Kidney (tissue), 14 donors: Measurements from ENCODE around the gene MRPS24. TPM values are rescaled to one million over a fixed set of nuclear protein-coding genes. Genes with fewer than 3 reads are reported as not detected.

Source experiments
- DNase-seq, 5 donors: peaks; one replicate each; pipeline ENCODE4 v3.0.0-alpha.2; 2013 to 2020
- FAIRE-seq: peaks from 2 replicates; lab custom pipeline; 2012; peaks lifted over from hg19 to GRCh38; lab: Jason Lieb, UNC
- H3K27ac ChIP-seq, 2 donors: one replicate each; pipeline ENCODE4 v1.7.0; 2013; ENCODE audit warnings: low read depth in 2 of 2, low read length in 2 of 2, inconsistent platforms in 1 of 2
- H3K27me3 ChIP-seq: one replicate; pipeline ENCODE4 v1.7.1; 2013; ENCODE audit warnings: low read length, inconsistent platforms; ENCODE audit not compliant: control insufficient read depth, insufficient read depth
- H3K36me3 ChIP-seq, 3 donors: one replicate each; pipeline versions ENCODE4 v1.7.0 to v1.7.1; 2013; ENCODE audit warnings: low read length in 3 of 3, control low read depth in 1 of 3, inconsistent platforms in 1 of 3; ENCODE audit not compliant: insufficient read depth in 3 of 3, control insufficient read depth in 2 of 3
- H3K4me1 ChIP-seq, 3 donors: one replicate each; pipeline versions ENCODE4 v1.7.0 to v1.7.1; 2013; ENCODE audit warnings: low read length in 3 of 3, inconsistent platforms in 1 of 3, low read depth in 1 of 3; ENCODE audit not compliant: control insufficient read depth in 2 of 3, insufficient read depth in 2 of 3
- H3K4me3 ChIP-seq, 3 donors: one replicate each; pipeline versions ENCODE4 v1.7.0 to v1.8.1; 2013; ENCODE audit warnings: low read length in 3 of 3, control low read depth in 1 of 3, inconsistent platforms in 1 of 3
- H3K9ac ChIP-seq, 3 donors: one replicate each; pipeline versions ENCODE4 v1.7.0 to v1.7.1; 2013; ENCODE audit warnings: low read length in 3 of 3, control low read depth in 1 of 3, inconsistent platforms in 1 of 3
- H3K9me3 ChIP-seq, 3 donors: one replicate each; pipeline versions ENCODE4 v1.7.0 to v1.7.1; 2013; ENCODE audit warnings: low read length in 3 of 3, control low read depth in 1 of 3, inconsistent platforms in 1 of 3; ENCODE audit not compliant: control insufficient read depth in 2 of 3, insufficient read depth in 1 of 3
- CTCF ChIP-seq: IDR thresholded peaks from 3 replicates; pipeline ENCODE4 v1.5.1; 2012; ENCODE audit warnings: mild to moderate bottlenecking, moderate library complexity, borderline replicate concordance; ENCODE audit not compliant: insufficient read depth; ENCODE audit errors: extremely low read depth
- intact Hi-C: fragments of 100-400 bp; cut with DNase I; formaldehyde crosslinking; loops from one replicate; pipeline ENCODE4 v1.11.1; 2022
- polyA plus RNA-seq: library from polyadenylated mRNA; stranded (reverse); fragments of 350-450 nt; fragmentation: Illumina TruSeq; extraction: RNeasy Lipid Tissue Mini Kit (QIAGEN cat#74804); gene quantifications from one replicate; pipeline ENCODE4 v1.2.3, GENCODE V29; 2014; ENCODE audit warnings: low read depth, low replicate concordance; ENCODE audit not compliant: insufficient read depth
- total RNA-seq: library from RNA; stranded (reverse); fragmentation: NEBNext Ultra II Directional; extraction: Animal tissue kit (Norgen Biotek cat#: 25700); gene quantifications from one replicate; pipeline ENCODE4 v1.2.1, GENCODE V29; 2021
- donor health status: control.
- donor health status: control.
- donor health status: control.
- donor health status: control.
- donor health status: control.
- donor health status: DM: yes; HTN: yes; CAD: no.
- donor health status: Normal renal cell carcinoma (clear cell type).

MRPS24 gene
- total and polyA plus RNA-seq, 2 donors from 2014 or later = 71.2 to 276 TPM

- Histone ChIP-seq H3K36me3 (peaks cover 0 to 9% (median 8%) of the 10 kb centered on the region in 3 donors), H3K27ac (no peak overlapping the region), H3K4me3 (no peak overlapping the region), H3K4me1 (peaks cover 0 to 2% (median 0%) of the 10 kb centered on the region in 3 donors), H3K27me3 (no peaks in the 10 kb centered on the region), H3K9me3 (no peaks in the 10 kb centered on the region), H3K9ac (no peak overlapping the region)
- intact Hi-C loops = no loop called here
- DNase-seq (no peak), FAIRE-seq (no peak)
- no peak for TF ChIP-seq CTCF
These were observed 20.0 kb upstream of the MRPS24 start for GRCh38 chr7:43888993-43889945.

GRCh38 chr7:43884617-43885016 is 15.3 kb upstream of the MRPS24 start:
- H3K36me3 ChIP-seq = peaks cover 3 to 33% (median 29%) of the 10 kb centered on the region in 3 donors
- no peaks in the 10 kb centered on the region for H3K9me3 ChIP-seq
- H3K27me3 ChIP-seq = no peaks in the 10 kb centered on the region
- FAIRE-seq = no peak
- DNase-seq = no peak
- peaks cover 0 to 2% (median 0%) of the 10 kb centered on the region in 3 donors for H3K4me1 ChIP-seq
- H3K27ac ChIP-seq = no peak overlapping the region
- no peak for TF ChIP-seq CTCF
- no peak overlapping the region for H3K4me3 ChIP-seq
- no peak overlapping the region for H3K9ac ChIP-seq
- intact Hi-C loops = no loop called here

GRCh38 chr7:43884209-43884608 is 14.9 kb upstream of the MRPS24 start:
- H3K36me3 ChIP-seq = peaks cover 3 to 36% (median 30%) of the 10 kb centered on the region in 3 donors
- DNase-seq = no peak
- no peaks in the 10 kb centered on the region for H3K4me1 ChIP-seq
- no peak for TF ChIP-seq CTCF
- no peak overlapping the region for H3K9ac ChIP-seq
- intact Hi-C loops = no loop called here
- no peaks in the 10 kb centered on the region for H3K27me3 ChIP-seq
- no peak for FAIRE-seq
- no peak overlapping the region for H3K4me3 ChIP-seq
- H3K9me3 ChIP-seq = no peaks in the 10 kb centered on the region
- no peak overlapping the region for H3K27ac ChIP-seq
